Kidney (tissue), 14 donors: ENCODE measurements around the gene ARL8A. TPM values are rescaled to one million over a fixed set of nuclear protein-coding genes. Genes with fewer than 3 reads are reported as not detected.

ENCODE experiments used
- DNase-seq, 5 donors: peaks; one replicate each; pipeline ENCODE4 v3.0.0-alpha.2; 2013 to 2020
- FAIRE-seq: peaks from 2 replicates; lab custom pipeline; 2012; peaks lifted over from hg19 to GRCh38; lab: Jason Lieb, UNC
- H3K27ac ChIP-seq, 2 donors: one replicate each; pipeline ENCODE4 v1.7.0; 2013; ENCODE audit warnings: low read depth in 2 of 2, low read length in 2 of 2, inconsistent platforms in 1 of 2
- H3K27me3 ChIP-seq: one replicate; pipeline ENCODE4 v1.7.1; 2013; ENCODE audit warnings: low read length, inconsistent platforms; ENCODE audit not compliant: control insufficient read depth, insufficient read depth
- H3K36me3 ChIP-seq, 3 donors: one replicate each; pipeline versions ENCODE4 v1.7.0 to v1.7.1; 2013; ENCODE audit warnings: low read length in 3 of 3, control low read depth in 1 of 3, inconsistent platforms in 1 of 3; ENCODE audit not compliant: insufficient read depth in 3 of 3, control insufficient read depth in 2 of 3
- H3K4me1 ChIP-seq, 3 donors: one replicate each; pipeline versions ENCODE4 v1.7.0 to v1.7.1; 2013; ENCODE audit warnings: low read length in 3 of 3, inconsistent platforms in 1 of 3, low read depth in 1 of 3; ENCODE audit not compliant: control insufficient read depth in 2 of 3, insufficient read depth in 2 of 3
- H3K4me3 ChIP-seq, 3 donors: one replicate each; pipeline versions ENCODE4 v1.7.0 to v1.8.1; 2013; ENCODE audit warnings: low read length in 3 of 3, control low read depth in 1 of 3, inconsistent platforms in 1 of 3
- H3K9ac ChIP-seq, 3 donors: one replicate each; pipeline versions ENCODE4 v1.7.0 to v1.7.1; 2013; ENCODE audit warnings: low read length in 3 of 3, control low read depth in 1 of 3, inconsistent platforms in 1 of 3
- H3K9me3 ChIP-seq, 3 donors: one replicate each; pipeline versions ENCODE4 v1.7.0 to v1.7.1; 2013; ENCODE audit warnings: low read length in 3 of 3, control low read depth in 1 of 3, inconsistent platforms in 1 of 3; ENCODE audit not compliant: control insufficient read depth in 2 of 3, insufficient read depth in 1 of 3
- intact Hi-C: fragments of 100-400 bp; cut with DNase I; formaldehyde crosslinking; loops from one replicate; pipeline ENCODE4 v1.11.1; 2022
- polyA plus RNA-seq: library from polyadenylated mRNA; stranded (reverse); fragments of 350-450 nt; fragmentation: Illumina TruSeq; extraction: RNeasy Lipid Tissue Mini Kit (QIAGEN cat#74804); gene quantifications from one replicate; pipeline ENCODE4 v1.2.3, GENCODE V29; 2014; ENCODE audit warnings: low read depth, low replicate concordance; ENCODE audit not compliant: insufficient read depth
- total RNA-seq: library from RNA; stranded (reverse); fragmentation: NEBNext Ultra II Directional; extraction: Animal tissue kit (Norgen Biotek cat#: 25700); gene quantifications from one replicate; pipeline ENCODE4 v1.2.1, GENCODE V29; 2021
- TF ChIP-seq, protein P1 (sequence below): IDR thresholded peaks from 3 replicates; pipeline ENCODE4 v1.5.1; 2012; ENCODE audit warnings: mild to moderate bottlenecking, moderate library complexity, borderline replicate concordance; ENCODE audit not compliant: insufficient read depth; ENCODE audit errors: extremely low read depth
- donor health status: control.
- donor health status: control.
- donor health status: control.
- donor health status: control.
- donor health status: control.
- donor health status: DM: yes; HTN: yes; CAD: no.
- donor health status: Normal renal cell carcinoma (clear cell type).

Gene ARL8A
- total and polyA plus RNA-seq, 2 donors from 2014 or later: 60.8 to 72.2 TPM

GRCh38 chr1:202176949-202177927 is 32.7 kb upstream of the ARL8A start:
- Histone ChIP-seq H3K36me3 (no peaks in the 10 kb centered on the region), H3K9ac (no peak overlapping the region), H3K27me3 (no peaks in the 10 kb centered on the region), H3K4me1 (no peaks in the 10 kb centered on the region), H3K4me3 (no peak overlapping the region), H3K9me3 (no peaks in the 10 kb centered on the region), H3K27ac (no peak overlapping the region)
- DNase-seq (peak in 1 of 5 donors; percentile 62), FAIRE-seq (no peak)
- intact Hi-C loops: no loop called here
- TF ChIP-seq, protein P1, sequence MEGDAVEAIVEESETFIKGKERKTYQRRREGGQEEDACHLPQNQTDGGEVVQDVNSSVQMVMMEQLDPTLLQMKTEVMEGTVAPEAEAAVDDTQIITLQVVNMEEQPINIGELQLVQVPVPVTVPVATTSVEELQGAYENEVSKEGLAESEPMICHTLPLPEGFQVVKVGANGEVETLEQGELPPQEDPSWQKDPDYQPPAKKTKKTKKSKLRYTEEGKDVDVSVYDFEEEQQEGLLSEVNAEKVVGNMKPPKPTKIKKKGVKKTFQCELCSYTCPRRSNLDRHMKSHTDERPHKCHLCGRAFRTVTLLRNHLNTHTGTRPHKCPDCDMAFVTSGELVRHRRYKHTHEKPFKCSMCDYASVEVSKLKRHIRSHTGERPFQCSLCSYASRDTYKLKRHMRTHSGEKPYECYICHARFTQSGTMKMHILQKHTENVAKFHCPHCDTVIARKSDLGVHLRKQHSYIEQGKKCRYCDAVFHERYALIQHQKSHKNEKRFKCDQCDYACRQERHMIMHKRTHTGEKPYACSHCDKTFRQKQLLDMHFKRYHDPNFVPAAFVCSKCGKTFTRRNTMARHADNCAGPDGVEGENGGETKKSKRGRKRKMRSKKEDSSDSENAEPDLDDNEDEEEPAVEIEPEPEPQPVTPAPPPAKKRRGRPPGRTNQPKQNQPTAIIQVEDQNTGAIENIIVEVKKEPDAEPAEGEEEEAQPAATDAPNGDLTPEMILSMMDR: no peak

- Histone ChIP-seq H3K4me1 (no peaks in the 10 kb centered on the region), H3K27me3 (no peaks in the 10 kb centered on the region), H3K36me3 (no peaks in the 10 kb centered on the region), H3K4me3 (no peak overlapping the region), H3K9me3 (no peaks in the 10 kb centered on the region), H3K9ac (no peak overlapping the region), H3K27ac (no peak overlapping the region)
- intact Hi-C loops: no loop called here
- DNase-seq (no peak), FAIRE-seq (no peak)
- TF ChIP-seq, protein P1: no peak
Observed at GRCh38 chr1:202173993-202174392, 29.5 kb upstream of the ARL8A start.

- no peaks in the 10 kb centered on the region for H3K36me3 ChIP-seq
- intact Hi-C loops: no loop called here
- H3K9ac ChIP-seq: no peak overlapping the region
- H3K27me3 ChIP-seq: no peaks in the 10 kb centered on the region
- H3K4me1 ChIP-seq: no peaks in the 10 kb centered on the region
- H3K4me3 ChIP-seq: no peak overlapping the region
- H3K27ac ChIP-seq: no peak overlapping the region
- H3K9me3 ChIP-seq: no peaks in the 10 kb centered on the region
- FAIRE-seq (no peak), DNase-seq (no peak)
- TF ChIP-seq, protein P1: no peak
Observed at GRCh38 chr1:202172015-202172355, 27.4 kb upstream of the ARL8A start.
